Non-pigmented ciliary epithelial cell (primary cell): ENCODE data around the gene NFAM1.

Source experiments
- DNase-seq: peaks from one replicate; pipeline ENCODE4 v3.0.0-alpha.2; 2010; ENCODE audit warnings: low read depth

Gene NFAM1, protein sequence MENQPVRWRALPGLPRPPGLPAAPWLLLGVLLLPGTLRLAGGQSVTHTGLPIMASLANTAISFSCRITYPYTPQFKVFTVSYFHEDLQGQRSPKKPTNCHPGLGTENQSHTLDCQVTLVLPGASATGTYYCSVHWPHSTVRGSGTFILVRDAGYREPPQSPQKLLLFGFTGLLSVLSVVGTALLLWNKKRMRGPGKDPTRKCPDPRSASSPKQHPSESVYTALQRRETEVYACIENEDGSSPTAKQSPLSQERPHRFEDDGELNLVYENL

DNA sequence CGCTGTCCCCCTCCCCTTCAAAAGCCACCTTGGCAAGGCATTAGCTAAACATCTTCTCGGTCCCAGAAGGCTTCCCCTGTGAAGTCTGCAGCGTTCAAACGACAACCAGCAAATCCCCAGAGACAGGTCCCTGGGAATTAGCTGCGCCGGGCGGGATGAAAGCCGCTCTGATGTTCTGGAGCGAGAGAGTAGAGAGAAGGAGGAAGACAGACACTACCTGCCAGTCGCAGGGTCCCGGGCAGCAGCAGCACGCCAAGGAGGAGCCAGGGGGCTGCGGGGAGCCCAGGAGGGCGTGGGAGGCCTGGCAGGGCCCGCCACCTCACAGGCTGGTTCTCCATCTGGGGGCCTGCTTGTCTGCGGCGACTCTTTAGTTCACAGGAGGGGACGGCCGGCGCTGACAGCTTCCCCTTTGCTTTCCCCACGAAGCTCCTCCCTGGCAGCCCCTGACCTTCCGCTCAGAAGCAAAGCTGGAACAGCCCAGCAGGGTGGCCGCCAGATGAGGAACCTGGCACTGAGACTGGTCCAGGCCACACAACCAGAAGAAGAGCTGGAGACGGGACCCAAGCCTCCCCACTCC lies at the start of gene NFAM1:
Gene NFAM1, minus strand, starts transcription at position 384 of the 577 bp plus-strand sequence. Its CDS starts 46 bp downstream, at position 338.
- DNase-seq: no peak

DNA sequence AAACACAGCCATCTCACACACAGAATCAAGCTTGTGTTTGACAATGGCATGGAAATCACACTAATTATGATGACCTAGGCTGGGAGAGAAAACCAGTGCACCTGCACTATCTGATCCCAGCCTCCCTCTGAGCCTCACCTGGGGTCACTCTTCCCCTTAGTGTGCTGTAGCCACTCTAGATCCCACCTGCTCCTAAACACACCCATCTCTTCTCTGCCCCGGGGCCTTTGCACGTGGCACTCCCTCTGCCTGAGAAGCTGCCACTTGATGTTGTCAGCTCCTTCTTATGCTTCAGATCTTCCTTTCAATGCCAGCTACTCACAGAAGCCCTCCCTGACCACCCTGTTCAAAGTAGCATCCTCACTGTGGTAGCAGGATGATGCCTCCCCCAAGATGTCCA lies 42.9 kb upstream of the NFAM1 start:
- DNase-seq: no peak

- peak; percentile 31 for DNase-seq
Observed at GRCh38 chr22:42473484-42474193, 41.4 kb upstream of the NFAM1 start.

- DNase-seq: no peak
Observed at GRCh38 chr22:42472671-42473070, 40.5 kb upstream of the NFAM1 start.

DNA sequence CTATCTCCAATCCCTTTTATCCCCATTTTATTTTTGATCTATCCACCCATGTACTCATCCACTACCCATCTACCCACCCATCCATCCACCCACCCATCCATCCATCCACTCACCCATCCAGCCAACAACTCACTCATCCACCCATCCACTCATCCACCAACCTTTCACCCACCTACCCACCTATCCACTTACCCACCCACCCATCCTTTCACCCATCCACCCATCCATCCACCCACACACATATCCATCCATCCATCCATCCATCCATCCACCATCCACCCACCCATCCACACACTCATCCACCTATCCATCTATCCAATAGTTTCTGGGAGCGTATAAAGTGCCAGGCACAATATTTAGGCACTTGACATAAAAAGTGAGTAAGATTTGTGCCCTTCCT lies 39.2 kb upstream of the NFAM1 start:
- no peak for DNase-seq

DNA sequence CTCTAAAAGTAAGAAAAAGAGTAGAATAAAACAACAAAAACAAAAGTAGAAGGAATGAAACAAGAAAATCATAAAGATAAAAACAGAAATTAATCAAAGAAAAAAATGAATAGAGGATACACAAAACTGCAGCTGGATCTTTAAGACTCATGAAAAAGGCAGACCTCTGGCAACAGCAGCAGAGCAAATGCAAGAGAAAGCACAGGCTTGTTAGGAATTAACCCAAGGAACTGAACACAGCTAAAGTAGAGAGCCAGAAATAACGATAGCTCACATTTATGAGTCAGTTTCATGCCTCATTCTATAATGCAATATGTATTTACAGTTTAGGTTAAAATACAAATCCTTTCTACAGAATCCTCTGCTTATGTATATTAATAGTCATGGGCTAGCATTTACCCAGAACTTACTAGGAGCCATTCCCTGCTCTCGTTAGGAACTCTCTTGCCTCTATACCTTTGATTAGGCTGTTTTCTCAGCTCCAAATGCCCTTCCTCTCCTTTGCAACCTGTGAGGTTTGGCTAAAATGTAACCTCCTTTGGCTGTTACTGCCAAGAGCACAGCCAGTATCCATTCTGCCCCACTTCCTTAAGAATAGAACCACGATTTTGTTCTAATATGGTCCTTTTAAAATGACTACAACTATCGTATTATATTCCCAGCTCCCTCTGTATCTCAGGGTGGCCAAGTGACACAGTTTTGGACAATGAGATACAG lies 38.3 kb upstream of the NFAM1 start:
- DNase-seq: no peak

GRCh38 chr22:42468841-42469240 lies 36.6 kb upstream of the NFAM1 start:
- DNase-seq: no peak

DNA sequence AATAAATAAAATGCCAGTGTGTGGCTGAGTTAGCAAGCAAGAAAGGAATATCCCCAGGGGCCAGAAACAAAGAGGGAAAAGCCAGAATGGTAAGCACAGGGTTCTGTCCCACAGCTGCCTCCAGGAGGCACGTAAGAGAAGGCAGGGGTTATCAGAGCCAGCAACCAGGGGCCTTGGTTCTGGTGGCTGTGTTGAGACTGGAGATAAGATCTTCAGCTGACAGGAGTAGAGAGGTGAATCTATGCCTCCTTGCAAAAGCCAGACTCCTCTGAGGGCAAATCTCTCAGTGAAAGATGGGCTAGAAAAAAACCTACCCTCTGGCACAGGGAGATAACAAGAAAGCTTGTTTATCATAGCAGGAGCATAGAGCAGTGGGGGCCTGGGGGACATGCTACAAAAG lies 29.8 kb upstream of the NFAM1 start:
- no peak for DNase-seq

- no peak for DNase-seq
Observed at GRCh38 chr22:42461511-42461910, 29.3 kb upstream of the NFAM1 start.

- DNase-seq: no peak
Observed at GRCh38 chr22:42459287-42460063, 27.3 kb upstream of the NFAM1 start.

- DNase-seq: no peak
Observed at GRCh38 chr22:42452916-42453315, 20.7 kb upstream of the NFAM1 start.

- no peak for DNase-seq
Observed at GRCh38 chr22:42452456-42452855, 20.3 kb upstream of the NFAM1 start.

DNA sequence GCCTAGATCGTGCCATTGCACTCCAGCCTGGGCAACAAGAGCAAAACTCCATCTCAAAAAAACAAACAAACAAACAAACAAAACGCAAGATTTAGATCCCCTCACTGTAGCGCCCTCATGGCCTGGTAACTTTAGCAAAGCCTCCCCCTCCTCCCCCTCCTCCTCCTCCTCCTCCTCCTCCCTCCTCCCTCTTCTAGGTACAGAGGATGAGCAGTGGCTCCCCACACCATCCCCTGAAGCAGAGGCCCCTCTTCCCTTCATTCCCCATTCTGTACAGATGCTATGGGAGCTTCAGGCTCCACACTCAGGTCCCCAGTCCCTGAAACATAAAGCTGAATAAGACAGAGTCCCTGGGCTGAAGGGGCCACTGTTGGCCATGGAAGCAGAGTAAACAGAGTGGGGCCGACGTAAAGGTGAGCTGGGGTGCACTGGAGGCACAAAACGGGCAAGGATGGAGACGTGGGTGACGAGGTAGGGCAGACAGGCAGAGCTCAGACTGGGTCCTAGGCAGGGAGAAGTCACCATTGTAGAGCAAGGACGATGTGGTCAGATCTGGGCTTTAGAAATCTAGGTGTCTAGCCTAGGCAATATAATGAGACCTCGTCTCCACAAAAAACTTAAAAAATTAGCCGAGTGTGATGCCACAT lies 19.4 kb upstream of the NFAM1 start:
- DNase-seq: no peak

DNA sequence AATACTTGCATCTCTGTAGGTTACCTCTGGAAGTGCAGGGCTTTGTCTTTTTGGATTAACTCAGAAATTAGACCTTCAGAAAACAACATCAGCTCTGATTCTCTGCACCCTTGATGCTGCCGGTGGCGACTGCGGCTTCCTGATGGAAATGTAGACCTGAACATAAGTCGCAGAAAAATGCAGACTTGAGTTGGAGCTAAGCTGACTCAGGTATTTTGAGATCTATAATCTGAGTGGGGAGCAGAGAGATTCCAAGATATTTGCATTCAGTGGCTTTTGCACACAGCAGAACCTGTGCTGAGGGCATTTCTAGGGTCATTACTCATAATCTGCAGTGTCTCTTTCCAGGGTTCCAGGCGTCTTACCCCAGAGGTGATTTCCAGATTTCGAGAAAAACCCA lies 18.7 kb upstream of the NFAM1 start:
- DNase-seq: no peak

DNA sequence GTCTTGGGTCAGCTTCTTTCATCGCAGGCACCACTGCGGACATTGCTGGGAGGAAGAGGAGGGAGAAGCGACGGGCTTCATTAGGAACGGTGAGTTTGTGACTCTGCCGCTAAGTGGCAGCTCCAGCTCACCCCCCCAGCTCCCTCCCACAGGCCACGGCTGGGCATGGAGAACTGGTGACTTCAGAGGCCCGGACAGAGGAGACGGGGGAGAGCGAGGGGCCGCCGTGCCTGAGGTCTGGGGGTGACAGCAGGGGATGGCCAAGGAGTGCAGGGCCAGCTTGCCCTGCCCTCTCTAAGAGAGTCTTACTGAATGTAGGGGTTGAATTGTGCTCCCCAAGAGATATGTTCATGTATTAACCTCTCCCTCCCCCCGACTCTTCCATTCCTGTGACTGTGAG lies 13.9 kb upstream of the NFAM1 start:
- DNase-seq: no peak

GRCh38 chr22:42444077-42444904 lies 12.1 kb upstream of the NFAM1 start:
- peak; percentile 67 for DNase-seq

- no peak for DNase-seq
Observed at GRCh38 chr22:42443240-42444076, 11.3 kb upstream of the NFAM1 start.

DNA sequence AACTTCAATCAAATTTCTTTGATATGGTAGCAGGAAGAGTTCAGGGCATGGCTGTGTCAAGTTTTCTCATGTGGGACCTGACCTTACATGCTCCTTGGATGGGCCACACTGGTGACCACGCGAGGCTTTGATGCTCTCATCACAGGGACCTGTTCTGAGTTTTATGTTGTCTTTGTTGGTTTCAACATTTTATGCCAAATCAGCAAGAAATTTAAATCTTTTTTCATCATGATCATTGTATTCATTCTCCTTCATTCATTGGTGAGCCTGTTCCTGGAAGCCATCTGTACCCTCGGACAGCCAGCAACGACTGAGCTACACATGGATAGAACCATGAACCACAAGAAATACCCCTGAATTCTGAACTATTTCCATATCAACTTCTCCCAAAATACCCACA lies 10.5 kb upstream of the NFAM1 start:
- no peak for DNase-seq

DNA sequence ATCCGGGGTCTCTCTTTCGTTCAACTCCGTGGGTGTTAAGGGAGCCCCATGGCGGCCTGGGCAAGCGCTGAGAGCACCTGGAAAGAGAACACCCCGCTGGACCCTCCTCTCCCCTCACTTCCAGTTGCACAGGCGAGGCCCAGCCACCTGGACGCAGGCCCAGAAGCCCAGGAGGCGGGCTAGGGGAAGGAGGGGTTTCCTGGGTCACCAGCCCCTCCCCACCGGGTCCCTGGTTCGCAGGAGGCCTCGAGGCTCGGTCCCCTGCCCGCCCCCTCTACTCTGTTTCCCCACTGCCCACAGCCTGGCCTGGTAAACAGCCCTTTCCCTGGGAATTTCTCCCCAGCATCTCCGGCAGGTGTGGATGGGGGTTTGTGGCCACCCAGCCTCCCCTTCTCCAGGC lies 8.5 kb upstream of the NFAM1 start:
- no peak for DNase-seq
